IPS-18c (cell line): ENCODE results near the gene C6orf62.
"Not testable (repeated sequence)": the region's sequence is repeated elsewhere in the genome, so short reads cannot be mapped to it uniquely, and the experiment has no call there.

ENCODE experiments used
- H3K4me3 ChIP-seq: 2 replicates; pipeline ENCODE4 v1.7.0; 2013; ENCODE audit warnings: low read depth, mild to moderate bottlenecking, low read length, moderate library complexity; ENCODE audit not compliant: insufficient read depth
- H3K9me3 ChIP-seq: one replicate; pipeline ENCODE4 v1.6.1; 2013; ENCODE audit warnings: mild to moderate bottlenecking, low read length, moderate library complexity; ENCODE audit not compliant: control insufficient read depth, insufficient read depth

C6orf62 gene

GRCh38 chr6:24689964-24690363 lies 29.0 kb downstream of the C6orf62 start:
- no peaks in the 10 kb centered on the region for H3K9me3 ChIP-seq
- H3K4me3 ChIP-seq, result no peak overlapping the region

GRCh38 chr6:24686946-24687345 lies 32.0 kb downstream of the C6orf62 start:
- H3K9me3 ChIP-seq, result no peaks in the 10 kb centered on the region

GRCh38 chr6:24686408-24686807 lies 32.5 kb downstream of the C6orf62 start:
- no peaks in the 10 kb centered on the region for H3K9me3 ChIP-seq

More at GRCh38 chr6:24686946-24687345, 32.0 kb downstream of the C6orf62 start:
- H3K4me3 ChIP-seq, result no peak overlapping the region

GRCh38 chr6:24683297-24684296 lies 35.4 kb downstream of the C6orf62 start:
- H3K4me3 ChIP-seq, result no peak overlapping the region; the same call in 1 of the 2 replicates

More at GRCh38 chr6:24686408-24686807, 32.5 kb downstream of the C6orf62 start:
- H3K4me3 ChIP-seq, result no peak overlapping the region

GRCh38 chr6:24680582-24680981 lies 38.4 kb downstream of the C6orf62 start:
- Histone ChIP-seq H3K9me3 (no peaks in the 10 kb centered on the region), H3K4me3 (no peak overlapping the region)

More at GRCh38 chr6:24683297-24684296, 35.4 kb downstream of the C6orf62 start:
- no peaks in the 10 kb centered on the region for H3K9me3 ChIP-seq

GRCh38 chr6:24678792-24679352 lies 40.1 kb downstream of the C6orf62 start:
- H3K9me3 ChIP-seq, H3K4me3 ChIP-seq: not testable (repeated sequence)

- Histone ChIP-seq H3K9me3 (peaks cover 20% of the 10 kb centered on the region), H3K4me3 (no peak overlapping the region)
Observed at GRCh38 chr6:24673625-24674024, 45.3 kb downstream of the C6orf62 start.

GRCh38 chr6:24672620-24673182 lies 46.3 kb downstream of the C6orf62 start:
- no peak overlapping the region for H3K4me3 ChIP-seq
- H3K9me3 ChIP-seq, result peaks cover 20% of the 10 kb centered on the region

GRCh38 chr6:24671077-24671476 lies 47.9 kb downstream of the C6orf62 start:
- H3K4me3 ChIP-seq, result not testable (repeated sequence)
- peaks cover 20% of the 10 kb centered on the region for H3K9me3 ChIP-seq

GRCh38 chr6:24670492-24670891 lies 48.5 kb downstream of the C6orf62 start:
- peaks cover 20% of the 10 kb centered on the region for H3K9me3 ChIP-seq
- H3K4me3 ChIP-seq, result not testable (repeated sequence)

GRCh38 chr6:24668997-24669361 lies 50.0 kb downstream of the C6orf62 start:
- peaks cover 12% of the 10 kb centered on the region for H3K9me3 ChIP-seq
- no peak overlapping the region for H3K4me3 ChIP-seq

- H3K9me3 ChIP-seq, result not testable (repeated sequence)
- peak overlapping the region; percentile 31; the same call in 1 of the 2 replicates for H3K4me3 ChIP-seq
Observed at GRCh38 chr6:24668066-24668996, 50.6 kb downstream of the C6orf62 start.

- Histone ChIP-seq H3K9me3 (peaks cover 5% of the 10 kb centered on the region), H3K4me3 (peak overlapping the region; percentile 83)
Observed at GRCh38 chr6:24667378-24667803, 51.6 kb downstream of the C6orf62 start.

- Histone ChIP-seq H3K9me3 (peaks cover 5% of the 10 kb centered on the region), H3K4me3 (peak within 1 kb of the TSS; percentile 83)
Observed at GRCh38 chr6:24666641-24667377, 52.1 kb downstream of the C6orf62 start, which contains the start of the genes ACOT13 and TDP2. Gene ACOT13 (plus strand): TSS chr6:24667077. CDS start chr6:24667264, 187 bp downstream. Gene TDP2 (minus strand): TSS chr6:24666899. CDS start chr6:24666862, 37 bp downstream.

- peaks cover 5% of the 10 kb centered on the region for H3K9me3 ChIP-seq
- H3K4me3 ChIP-seq, result peak overlapping the region; percentile 83
Observed at GRCh38 chr6:24666097-24666640, 52.8 kb downstream of the C6orf62 start.
